T1000 (cell line): Measurements from ENCODE around the gene ZNF420.

ENCODE experiments used
- DNase-seq: peaks from one replicate; lab custom pipeline; 2025; ENCODE audit warnings: mixed read lengths; lab: John Stamatoyannopoulos, UW

The ZNF420 gene

DNA sequence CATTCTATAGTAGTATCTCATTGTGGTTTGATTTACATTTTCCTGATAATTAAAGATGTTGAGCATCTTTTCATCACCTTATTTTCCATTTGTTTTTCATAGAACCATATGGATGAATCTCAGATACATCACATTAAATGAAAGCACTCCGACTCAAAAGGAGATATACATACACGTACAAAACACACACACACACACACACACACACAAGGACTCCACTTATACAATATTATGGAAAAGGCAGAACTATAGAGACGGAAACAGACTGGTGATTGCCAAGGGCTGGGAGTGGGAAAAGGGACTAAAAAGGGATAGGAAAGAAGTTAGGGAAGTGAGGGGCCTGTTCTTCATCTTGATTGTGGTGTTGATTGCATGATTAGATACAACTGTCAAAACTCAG lies 70.0 kb downstream of the ZNF420 start:
- DNase-seq: no peak

DNA sequence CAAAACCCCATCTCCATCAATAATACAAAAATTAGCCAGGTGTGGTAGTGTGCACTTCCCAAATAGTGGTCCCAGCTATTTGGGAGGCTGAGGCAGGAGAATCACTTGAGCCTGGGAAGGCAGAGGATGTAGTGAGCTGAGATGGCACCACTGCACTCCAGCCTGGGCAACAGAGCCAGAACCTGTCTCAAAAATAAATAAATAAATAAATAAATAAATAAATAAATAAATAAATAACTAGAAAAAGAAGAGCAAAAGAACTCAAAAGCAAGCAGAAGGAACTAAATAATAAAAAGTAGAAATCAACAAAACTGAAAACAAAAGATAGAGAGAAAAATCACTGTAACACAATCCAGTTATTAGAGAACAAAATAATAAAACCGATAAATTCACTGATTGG lies 81.9 kb downstream of the ZNF420 start:
- DNase-seq: no peak

DNA sequence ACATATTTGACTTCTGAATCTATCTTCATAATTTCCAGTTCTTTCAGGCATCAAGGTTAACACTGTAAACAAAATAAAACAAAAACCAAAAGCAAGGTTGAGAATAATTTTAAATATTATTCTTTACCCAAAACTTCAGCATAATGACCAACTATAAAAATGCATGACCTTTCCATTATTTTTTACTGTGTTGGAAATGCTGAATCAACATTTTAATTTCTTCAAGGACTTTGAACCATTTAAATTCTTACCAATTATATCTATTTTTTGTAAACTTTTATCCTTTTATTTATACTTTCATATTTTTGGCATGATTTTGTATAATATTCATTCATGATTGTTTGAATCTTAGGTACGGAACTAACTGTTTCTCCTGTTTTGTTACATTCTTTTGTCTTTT lies 87.4 kb downstream of the ZNF420 start:
- DNase-seq: no peak

GRCh38 chr19:37172368-37173366 lies 94.4 kb downstream of the ZNF420 start, which contains the start of gene ZNF585A:
ZNF585A (minus strand) TSS chr19:37172695; CDS start chr19:37169910, 2,785 bp downstream.
- peak; percentile 91 for DNase-seq
